Endothelial cell of umbilical vein (primary cell): Measurements from ENCODE around the gene CIRBP.

Source experiments
- CTCF ChIP-seq, 2 donors: IDR thresholded peaks; 1 replicate in 1 of 2; 2 replicates in 1 of 2; pipeline ENCODE4 v1.5.1; 2011; ENCODE audit warnings: low read length in 2 of 2, mild to moderate bottlenecking in 2 of 2, moderate library complexity in 2 of 2, control low read depth in 1 of 2, inconsistent platforms in 1 of 2, low read depth in 1 of 2; ENCODE audit not compliant: insufficient read depth in 1 of 2; ENCODE audit errors: extremely low read depth in 1 of 2
- EZH2 ChIP-seq: IDR thresholded peaks from 2 replicates; pipeline ENCODE4 v1.6.1; 2012; ENCODE audit warnings: borderline replicate concordance, low read depth, mild to moderate bottlenecking, moderate library complexity, low read length, inconsistent platforms; ENCODE audit not compliant: severe bottlenecking
- FOS ChIP-seq: IDR thresholded peaks from 2 replicates; pipeline ENCODE4 v1.6.1; 2011; ENCODE audit warnings: mild to moderate bottlenecking, low read length, moderate library complexity, borderline replicate concordance; ENCODE audit not compliant: insufficient read depth
- JUN ChIP-seq: IDR thresholded peaks from 2 replicates; pipeline ENCODE4 v1.6.1; 2011; ENCODE audit warnings: borderline replicate concordance, low read depth; ENCODE audit not compliant: insufficient read length, insufficient read depth
- MAX ChIP-seq: IDR thresholded peaks from 2 replicates; pipeline ENCODE4 v1.6.1; 2011; ENCODE audit not compliant: insufficient read depth, insufficient read length
- MYC ChIP-seq: IDR thresholded peaks from one replicate; pipeline ENCODE4 v1.6.1; 2011; ENCODE audit warnings: mild to moderate bottlenecking, low read depth, low read length
- POLR2A ChIP-seq: IDR thresholded peaks from 2 replicates; pipeline ENCODE4 v1.6.1; 2012; ENCODE audit warnings: low read depth, mild to moderate bottlenecking, control low read depth, low read length
- POLR2AphosphoS5 ChIP-seq: IDR thresholded peaks from 2 replicates; pipeline ENCODE4 v1.6.1; 2012; ENCODE audit warnings: low read depth, mild to moderate bottlenecking, control low read depth, low read length, moderate library complexity; ENCODE audit not compliant: insufficient read depth

GRCh38 chr19:1254081-1254527, 15.0 kb upstream of the CIRBP start:
- TF ChIP-seq CTCF (IDR thresholded peaks at IDR 0.05; ENCODE audit: extremely low read depth in 1 of 2, insufficient read depth in 1 of 2, low read depth in 1 of 2, low read length in 2 of 2) (no peak), FOS (no peak), EZH2 (no peak), POLR2A (no peak), JUN (no peak), POLR2AphosphoS5 (no peak), MAX (no peak), MYC (no peak)
